Smooth muscle cell (in vitro differentiated cells): ENCODE measurements around the gene CDH2. TPM values are rescaled to one million over a fixed set of nuclear protein-coding genes. Genes with fewer than 3 reads are reported as not detected.

ENCODE experiments used
- DNase-seq: peaks from one replicate; lab custom pipeline; 2025; ENCODE audit not compliant: unreplicated experiment; lab: John Stamatoyannopoulos, UW
- H2AFZ ChIP-seq: fragments of 200-600 bp; sonication (generic); 2 replicates; pipeline ENCODE4 v1.6.0; 2016; ENCODE audit warnings: antibody characterized with exemption, low read depth, mild to moderate bottlenecking
- H3F3A ChIP-seq: fragments of 200-600 bp; sonication (generic); 2 replicates; pipeline ENCODE4 v1.6.0; 2017; ENCODE audit warnings: antibody characterized with exemption, low read depth
- H3K27ac ChIP-seq: fragments of 200-600 bp; sonication (generic); 2 replicates; pipeline ENCODE4 v1.5.1; 2016; ENCODE audit warnings: low read depth, mild to moderate bottlenecking
- H3K27me3 ChIP-seq: fragments of 200-600 bp; sonication (generic); 2 replicates; pipeline ENCODE4 v1.6.1; 2016; ENCODE audit warnings: low read depth, mild to moderate bottlenecking
- H3K36me3 ChIP-seq: fragments of 200-600 bp; sonication (generic); 2 replicates; pipeline ENCODE4 v1.5.1; 2016; ENCODE audit warnings: low read depth
- H3K4me1 ChIP-seq: fragments of 200-600 bp; sonication (generic); 2 replicates; pipeline ENCODE4 v1.5.1; 2016; ENCODE audit warnings: low read depth
- H3K4me2 ChIP-seq: fragments of 200-600 bp; sonication (generic); 2 replicates; pipeline ENCODE4 v1.6.0; 2016; ENCODE audit warnings: mild to moderate bottlenecking
- H3K4me3 ChIP-seq: fragments of 200-600 bp; sonication (generic); 2 replicates; pipeline ENCODE4 v1.5.1; 2016; ENCODE audit warnings: mild to moderate bottlenecking
- H3K79me2 ChIP-seq: fragments of 200-600 bp; sonication (generic); 2 replicates; pipeline ENCODE4 v1.6.0; 2016; ENCODE audit warnings: low read depth, mild to moderate bottlenecking
- H3K9ac ChIP-seq: fragments of 200-600 bp; sonication (generic); 2 replicates; pipeline ENCODE4 v1.6.0; 2016; ENCODE audit warnings: low read depth
- H3K9me3 ChIP-seq: fragments of 200-600 bp; sonication (generic); replicated peaks from 2 replicates; pipeline ENCODE4 v1.5.1; 2016; ENCODE audit warnings: low read depth
- H4K20me1 ChIP-seq: fragments of 200-600 bp; sonication (generic); 2 replicates; pipeline ENCODE4 v1.6.0; 2016; ENCODE audit warnings: low read depth
- WGBS: methylation state at CpG from one replicate; pipeline ENCODE4 v1.1.7; 2016; ENCODE audit warnings: low lambda C conversion rate; 5-methylcytosine and 5-hydroxymethylcytosine counted together
- polyA plus RNA-seq: library from polyadenylated mRNA; unstranded; fragments of >200 nt; fragmentation: Nextera tagmentation; extraction: Ambion mirVana; gene quantifications from 2 replicates; pipeline ENCODE4 v1.2.1, GENCODE V29; 2016
- total RNA-seq: library from RNA; depleted of rRNA; stranded (reverse); fragments of >200 nt; gene quantifications from 2 replicates; pipeline ENCODE4 v1.2.3, GENCODE V29; 2014
- TF ChIP-seq, protein P1 (sequence below): fragments of 200-600 bp; sonication (generic); IDR thresholded peaks from 2 replicates; pipeline ENCODE4 v1.5.1; 2017; ENCODE audit warnings: borderline replicate concordance, mild to moderate bottlenecking, antibody characterized with exemption; ENCODE audit not compliant: insufficient read depth, poor library complexity, severe bottlenecking

Gene CDH2
- total and polyA plus RNA-seq, 2 experiments from 2014 or later: 132 to 251 TPM

- Histone ChIP-seq H3K36me3 (no peaks in the 10 kb centered on the region), H4K20me1 (peaks cover 13% of the 10 kb centered on the region), H3F3A (no peaks in the 10 kb centered on the region), H2AFZ (no peak overlapping the region), H3K4me2 (no peak overlapping the region), H3K27me3 (no peaks in the 10 kb centered on the region), H3K4me3 (no peak overlapping the region), H3K9ac (no peak overlapping the region), H3K79me2 (peaks cover 93% of the 10 kb centered on the region), H3K4me1 (peaks cover 14% of the 10 kb centered on the region), H3K27ac (no peak overlapping the region), H3K9me3 (no peaks in the 10 kb centered on the region)
- no peak for DNase-seq
- WGBS: 92% methylated on average over 3 of the region's 3 CpGs
- TF ChIP-seq, protein P1, sequence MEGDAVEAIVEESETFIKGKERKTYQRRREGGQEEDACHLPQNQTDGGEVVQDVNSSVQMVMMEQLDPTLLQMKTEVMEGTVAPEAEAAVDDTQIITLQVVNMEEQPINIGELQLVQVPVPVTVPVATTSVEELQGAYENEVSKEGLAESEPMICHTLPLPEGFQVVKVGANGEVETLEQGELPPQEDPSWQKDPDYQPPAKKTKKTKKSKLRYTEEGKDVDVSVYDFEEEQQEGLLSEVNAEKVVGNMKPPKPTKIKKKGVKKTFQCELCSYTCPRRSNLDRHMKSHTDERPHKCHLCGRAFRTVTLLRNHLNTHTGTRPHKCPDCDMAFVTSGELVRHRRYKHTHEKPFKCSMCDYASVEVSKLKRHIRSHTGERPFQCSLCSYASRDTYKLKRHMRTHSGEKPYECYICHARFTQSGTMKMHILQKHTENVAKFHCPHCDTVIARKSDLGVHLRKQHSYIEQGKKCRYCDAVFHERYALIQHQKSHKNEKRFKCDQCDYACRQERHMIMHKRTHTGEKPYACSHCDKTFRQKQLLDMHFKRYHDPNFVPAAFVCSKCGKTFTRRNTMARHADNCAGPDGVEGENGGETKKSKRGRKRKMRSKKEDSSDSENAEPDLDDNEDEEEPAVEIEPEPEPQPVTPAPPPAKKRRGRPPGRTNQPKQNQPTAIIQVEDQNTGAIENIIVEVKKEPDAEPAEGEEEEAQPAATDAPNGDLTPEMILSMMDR: no peak
Observed at GRCh38 chr18:28123401-28124030, 53.4 kb downstream of the CDH2 start.

GRCh38 chr18:28120828-28121515, 56.0 kb downstream of the CDH2 start:
- WGBS: 99% methylated on average over 2 of the region's 2 CpGs
- no peak overlapping the region for H3K4me3 ChIP-seq
- peaks cover 22% of the 10 kb centered on the region for H3K4me1 ChIP-seq
- no peaks in the 10 kb centered on the region for H3K36me3 ChIP-seq
- no peak overlapping the region for H3K4me2 ChIP-seq
- DNase-seq: no peak
- no peaks in the 10 kb centered on the region for H4K20me1 ChIP-seq
- peaks cover 96% of the 10 kb centered on the region for H3K79me2 ChIP-seq
- H3K27ac ChIP-seq: no peak overlapping the region
- H3K9me3 ChIP-seq: no peaks in the 10 kb centered on the region
- H2AFZ ChIP-seq: no peak overlapping the region
- peaks cover 13% of the 10 kb centered on the region for H3F3A ChIP-seq
- no peaks in the 10 kb centered on the region for H3K27me3 ChIP-seq
- H3K9ac ChIP-seq: no peak overlapping the region
- TF ChIP-seq, protein P1: no peak

DNA sequence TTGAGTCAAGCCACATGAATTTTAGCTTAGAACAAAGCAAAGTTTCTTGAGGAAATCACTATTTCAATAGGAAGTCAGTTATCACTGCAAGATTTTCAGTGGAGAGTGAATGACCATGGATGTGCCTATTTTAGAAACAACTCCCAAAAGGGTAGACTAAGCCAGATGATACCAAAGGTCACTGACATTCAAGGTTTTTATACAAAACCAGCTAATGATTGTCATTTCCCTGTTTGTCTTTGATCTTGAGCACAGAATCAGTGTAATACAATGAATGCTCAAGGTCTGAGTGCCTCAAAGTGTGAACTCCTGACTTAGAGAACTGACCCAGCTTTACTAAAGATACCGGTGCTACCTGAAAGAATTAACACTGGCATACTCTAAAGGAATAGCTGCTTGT, 60.5 kb downstream of the CDH2 start:
- H3K4me2 ChIP-seq: peak overlapping the region; percentile 63
- H3K9ac ChIP-seq: peak overlapping the region; percentile 32
- whole genome bisulfite sequencing: 91% methylated on average over 1 of the region's 1 CpG
- H3K27ac ChIP-seq: peak overlapping the region; percentile 99
- no peak overlapping the region for H3K4me3 ChIP-seq
- no peaks in the 10 kb centered on the region for H3K27me3 ChIP-seq
- peaks cover 68% of the 10 kb centered on the region for H3K79me2 ChIP-seq
- H3K4me1 ChIP-seq: peaks cover 48% of the 10 kb centered on the region
- H3K36me3 ChIP-seq: no peaks in the 10 kb centered on the region
- DNase-seq: no peak
- no peaks in the 10 kb centered on the region for H3K9me3 ChIP-seq
- no peak overlapping the region for H2AFZ ChIP-seq
- peaks cover 41% of the 10 kb centered on the region for H3F3A ChIP-seq
- H4K20me1 ChIP-seq: no peaks in the 10 kb centered on the region
- TF ChIP-seq, protein P1: no peak
